ENCODE data around the gene GHRHR. TPM values are rescaled to one million over a fixed set of nuclear protein-coding genes. Genes with fewer than 3 reads are reported as not detected.

The GHRHR gene
- total RNA-seq, 1 donor = not detected

Other genes starting within 250 kb of the GHRHR start
- 0.54 TPM for gene INMT, start 211.8 kb upstream of the GHRHR start, total RNA-seq
- gene MINDY4, start 192.5 kb upstream of the GHRHR start, total RNA-seq = 4.3 TPM
- gene AQP1, start 52.1 kb upstream of the GHRHR start, total RNA-seq = 0.81 TPM
- gene ADCYAP1R1, start 88.4 kb downstream of the GHRHR start, total RNA-seq = not detected